IMR-90 (cell line): ENCODE data around the gene MATK.

Experiments used
- CTCF ChIP-seq: conservative IDR thresholded peaks from 2 replicates; pipeline ENCODE4 v1.5.1; 2012; ENCODE audit warnings: mild to moderate bottlenecking, low read depth, low read length, improper control_type of control experiment
- FOS ChIP-seq: fragments of 150-350 bp; IDR thresholded peaks from 2 replicates; pipeline ENCODE4 v1.6.1; 2016; ENCODE audit warnings: low read depth, low read length
- POLR2A ChIP-seq: IDR thresholded peaks from 2 replicates; pipeline ENCODE4 v1.6.1; 2012; ENCODE audit warnings: mild to moderate bottlenecking, low read depth, low read length
- RCOR1 ChIP-seq: IDR thresholded peaks from 2 replicates; pipeline ENCODE4 v1.6.1; 2012; ENCODE audit warnings: mild to moderate bottlenecking, low read length, improper control_type of control experiment; ENCODE audit not compliant: insufficient replicate concordance

GRCh38 chr19:3813473-3814392 lies 27.6 kb upstream of the MATK start:
- no peak for TF ChIP-seq RCOR1
- no peak for TF ChIP-seq CTCF
- TF ChIP-seq FOS: no peak
- no peak for TF ChIP-seq POLR2A
